DOHH2 (cell line): Measurements from ENCODE around the gene PPP2R2C.

Source experiments
- H3F3A ChIP-seq: fragments of 200-600 bp; sonication (generic), shearing (Covaris generic); 2 replicates; pipeline ENCODE4 v1.6.0; 2016; ENCODE audit warnings: antibody characterized with exemption, mild to moderate bottlenecking; ENCODE audit not compliant: control insufficient read depth, insufficient read depth
- H3K27ac ChIP-seq: fragments of 200-600 bp; sonication (generic); 2 replicates; pipeline ENCODE4 v1.5.1; 2014; ENCODE audit warnings: low read depth, mild to moderate bottlenecking, low read length, moderate library complexity
- H3K27me3 ChIP-seq: fragments of 200-600 bp; sonication (generic); 2 replicates; pipeline ENCODE4 v1.6.1; 2014; ENCODE audit warnings: mild to moderate bottlenecking, low read length, mixed read lengths; ENCODE audit not compliant: control insufficient read depth
- H3K36me3 ChIP-seq: fragments of 200-600 bp; sonication (generic); 2 replicates; pipeline ENCODE4 v1.6.1; 2014; ENCODE audit warnings: mild to moderate bottlenecking, low read length, moderate library complexity, mixed read lengths; ENCODE audit not compliant: control insufficient read depth
- H3K4me1 ChIP-seq: fragments of 200-600 bp; sonication (generic); 2 replicates; pipeline ENCODE4 v1.6.1; 2014; ENCODE audit warnings: mild to moderate bottlenecking, low read length, mixed read lengths; ENCODE audit not compliant: control insufficient read depth
- H3K4me2 ChIP-seq: fragments of 200-600 bp; sonication (generic); 2 replicates; pipeline ENCODE4 v1.6.0; 2014; ENCODE audit warnings: mild to moderate bottlenecking, low read length, moderate library complexity
- H3K4me3 ChIP-seq: fragments of 200-600 bp; sonication (generic); 2 replicates; pipeline ENCODE4 v1.5.1; 2014; ENCODE audit warnings: mild to moderate bottlenecking, low read length, mixed read lengths
- H3K79me2 ChIP-seq: fragments of 200-600 bp; sonication (generic); 2 replicates; pipeline ENCODE4 v1.6.1; 2014; ENCODE audit warnings: mild to moderate bottlenecking, low read length, mixed read lengths; ENCODE audit not compliant: control insufficient read depth
- H3K9me2 ChIP-seq: fragments of 200-600 bp; sonication (generic); replicated peaks from 2 replicates; pipeline ENCODE4 v1.6.1; 2014; ENCODE audit warnings: mild to moderate bottlenecking, low read length, mixed read lengths; ENCODE audit not compliant: control insufficient read depth
- H3K9me3 ChIP-seq: fragments of 200-600 bp; sonication (generic); 2 replicates; pipeline ENCODE4 v1.6.1; 2014; ENCODE audit warnings: antibody characterized with exemption, low read length, mixed read lengths; ENCODE audit not compliant: control insufficient read depth, insufficient read depth
- H4K20me1 ChIP-seq: fragments of 200-600 bp; sonication (generic); 2 replicates; pipeline ENCODE4 v1.6.0; 2014; ENCODE audit warnings: low read depth, mild to moderate bottlenecking, antibody characterized with exemption, low read length, moderate library complexity; ENCODE audit not compliant: control insufficient read depth, insufficient read depth
- CTCF ChIP-seq: fragments of 200-600 bp; sonication (generic); IDR thresholded peaks from one replicate; pipeline ENCODE4 v1.5.1; 2014; ENCODE audit warnings: antibody characterized with exemption, mild to moderate bottlenecking, low read depth, low read length; ENCODE audit not compliant: poor library complexity, severe bottlenecking
- EZH2phosphoT487 ChIP-seq: fragments of 200-600 bp; sonication (generic); IDR thresholded peaks from 2 replicates; pipeline ENCODE4 v1.6.1; 2017; ENCODE audit warnings: borderline replicate concordance, mild to moderate bottlenecking, antibody characterized with exemption, low read length, moderate library complexity, mixed read lengths

The PPP2R2C gene

GRCh38 chr4:6517171-6517570 is 44.8 kb upstream of the PPP2R2C start:
- H3F3A ChIP-seq: no peaks in the 10 kb centered on the region
- H3K36me3 ChIP-seq: no peaks in the 10 kb centered on the region
- no peaks in the 10 kb centered on the region for H3K79me2 ChIP-seq
- no peaks in the 10 kb centered on the region for H3K4me1 ChIP-seq
- TF ChIP-seq EZH2phosphoT487 (no peak), CTCF (no peak)
- H3K4me2 ChIP-seq: no peak overlapping the region
- no peak overlapping the region for H3K4me3 ChIP-seq
- no peak overlapping the region for H3K27ac ChIP-seq
- no peaks in the 10 kb centered on the region for H4K20me1 ChIP-seq
- H3K9me3 ChIP-seq: no peaks in the 10 kb centered on the region
- H3K27me3 ChIP-seq: no peaks in the 10 kb centered on the region
- H3K9me2 ChIP-seq: no peaks in the 10 kb centered on the region

GRCh38 chr4:6516762-6517161 is 44.3 kb upstream of the PPP2R2C start:
- Histone ChIP-seq H3K9me2 (no peaks in the 10 kb centered on the region), H4K20me1 (no peaks in the 10 kb centered on the region), H3K27me3 (no peaks in the 10 kb centered on the region), H3K9me3 (no peaks in the 10 kb centered on the region), H3K4me3 (no peak overlapping the region), H3K27ac (no peak overlapping the region), H3K79me2 (no peaks in the 10 kb centered on the region), H3K4me1 (no peaks in the 10 kb centered on the region), H3K36me3 (no peaks in the 10 kb centered on the region), H3F3A (no peaks in the 10 kb centered on the region), H3K4me2 (no peak overlapping the region)
- TF ChIP-seq CTCF (no peak), EZH2phosphoT487 (no peak)

GRCh38 chr4:6516281-6516680 is 43.9 kb upstream of the PPP2R2C start:
- H3K4me2 ChIP-seq: no peak overlapping the region
- TF ChIP-seq EZH2phosphoT487: no peak
- TF ChIP-seq CTCF: no peak
- no peaks in the 10 kb centered on the region for H3K9me3 ChIP-seq
- H3K4me1 ChIP-seq: no peaks in the 10 kb centered on the region
- no peak overlapping the region for H3K4me3 ChIP-seq
- no peaks in the 10 kb centered on the region for H3K9me2 ChIP-seq
- no peaks in the 10 kb centered on the region for H3K27me3 ChIP-seq
- H3K36me3 ChIP-seq: no peaks in the 10 kb centered on the region
- H4K20me1 ChIP-seq: no peaks in the 10 kb centered on the region
- no peaks in the 10 kb centered on the region for H3K79me2 ChIP-seq
- no peaks in the 10 kb centered on the region for H3F3A ChIP-seq
- H3K27ac ChIP-seq: no peak overlapping the region

GRCh38 chr4:6513678-6514077 is 41.3 kb upstream of the PPP2R2C start:
- Histone ChIP-seq H3K9me3 (0 out of 2 replicates have a peak, but pooled peaks cover 2% of the 10 kb centered on the region), H3K79me2 (no peaks in the 10 kb centered on the region), H3K4me1 (no peaks in the 10 kb centered on the region), H3K9me2 (no peaks in the 10 kb centered on the region), H3K27ac (no peak overlapping the region), H3K4me2 (no peak overlapping the region), H4K20me1 (no peaks in the 10 kb centered on the region), H3K27me3 (no peaks in the 10 kb centered on the region), H3K36me3 (no peaks in the 10 kb centered on the region), H3K4me3 (no peak overlapping the region), H3F3A (no peaks in the 10 kb centered on the region)
- no peak for TF ChIP-seq EZH2phosphoT487
- TF ChIP-seq CTCF: no peak
